Activated CD8-positive, alpha-beta memory T cell treated with anti-CD3 and anti-CD28 coated beads for 1 hour (primary cell): ENCODE measurements around the gene CPNE8.

ENCODE experiments used
- DNase-seq, 2 donors: peaks; one replicate each; pipeline ENCODE4 v3.0.0-alpha.2; 2020; ENCODE audit warnings: low read depth in 1 of 2; ENCODE audit errors: extremely low read depth in 1 of 2

CPNE8 gene

DNA sequence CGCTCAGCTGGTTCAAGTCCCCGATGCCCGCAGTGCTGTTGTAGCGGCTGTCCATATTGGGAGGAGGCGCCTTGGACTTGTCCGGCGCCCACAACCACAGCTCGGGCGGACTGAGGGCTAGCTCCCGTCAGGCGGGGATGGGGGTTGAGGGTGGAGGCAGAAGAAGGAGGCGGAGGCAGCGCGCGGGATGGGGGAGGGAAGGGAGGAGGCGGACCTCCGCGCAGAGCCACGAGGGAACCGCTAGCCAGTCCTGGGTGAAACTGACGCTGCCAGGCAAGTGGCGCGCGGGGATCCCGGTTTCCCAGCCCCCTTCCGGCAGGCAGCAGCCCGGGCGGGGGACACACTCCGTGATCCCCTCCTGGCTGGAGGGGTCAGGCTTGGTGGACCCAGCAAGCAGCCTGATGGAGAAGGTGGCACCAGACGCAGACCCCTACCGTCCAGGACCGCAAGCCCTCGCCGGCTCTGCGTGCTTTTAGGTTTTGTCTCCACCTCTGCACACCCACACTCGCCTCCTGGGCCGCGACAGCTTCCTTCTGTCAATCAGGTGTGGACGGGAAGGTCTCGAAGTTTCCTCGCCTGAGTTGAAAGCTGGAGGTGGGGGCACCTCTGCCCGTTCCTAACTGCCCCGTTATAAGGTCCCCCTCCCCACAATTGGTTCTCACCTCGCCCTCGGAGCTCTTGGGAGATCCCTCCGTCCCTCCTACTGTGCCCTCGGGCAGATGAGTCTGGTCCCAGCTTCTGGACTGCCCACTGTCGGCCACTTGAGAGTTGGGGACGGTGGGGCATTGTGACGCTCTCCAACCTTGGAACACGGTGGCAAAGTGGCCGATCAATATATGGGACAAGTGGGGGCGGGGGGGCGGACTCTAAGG lies at the start of gene CPNE8:
CPNE8 (minus strand) TSS at position 112 of the 872 bp plus-strand sequence; CDS start at position 55, 57 bp downstream.
- peak in 1 of 2 donors; percentile 2 for DNase-seq

DNA sequence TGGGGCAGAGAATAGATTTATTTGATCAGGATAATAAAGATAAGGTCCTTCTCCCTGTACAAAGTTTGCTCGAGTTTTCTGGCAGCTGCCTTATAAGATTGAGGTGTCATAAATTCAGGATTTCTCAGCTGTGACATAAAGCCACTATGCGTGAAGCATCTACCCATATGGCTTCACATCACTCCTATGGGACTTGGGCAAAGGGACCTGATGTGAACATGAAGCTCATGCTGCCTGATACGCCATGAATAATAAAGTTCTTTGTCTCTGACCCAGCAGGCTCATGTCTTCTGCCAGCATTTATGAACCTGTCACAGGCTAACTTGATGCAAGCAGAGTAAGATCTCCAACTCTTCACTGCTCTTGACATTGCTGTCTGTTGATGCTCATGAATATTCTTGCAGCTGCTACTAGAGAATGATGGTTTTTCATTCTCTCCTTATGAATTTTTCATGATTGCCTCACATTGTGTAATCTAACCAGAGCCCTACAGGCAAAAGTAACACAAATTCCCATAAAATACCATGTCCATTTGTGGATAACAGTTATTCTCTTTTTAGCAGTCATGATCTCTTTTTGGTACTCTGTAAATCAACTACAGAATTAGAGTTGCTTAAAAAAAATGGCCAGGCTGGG lies 49.0 kb upstream of the CPNE8 start:
- DNase-seq, result no peak

DNA sequence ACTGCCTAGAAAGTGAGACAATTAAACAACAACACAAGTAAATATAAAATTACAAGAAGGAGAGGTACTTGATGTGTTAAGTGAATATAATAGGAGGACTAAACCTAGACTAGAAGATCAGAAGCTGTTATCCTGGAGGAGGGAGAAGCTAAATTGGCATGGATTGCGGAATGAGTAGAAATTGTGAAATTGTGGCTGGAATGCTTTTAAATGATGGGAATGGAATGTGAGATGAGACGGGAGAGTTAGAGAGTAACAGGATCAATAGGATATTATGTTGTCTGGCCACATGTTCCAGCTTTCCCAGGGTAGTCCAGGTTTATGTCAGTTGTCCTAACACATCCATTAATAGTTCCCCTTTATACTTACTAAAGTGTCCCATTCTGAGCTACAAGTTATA lies 44.0 kb upstream of the CPNE8 start:
- no peak for DNase-seq

GRCh38 chr12:38934686-38935085 lies 29.3 kb upstream of the CPNE8 start:
- DNase-seq, result no peak

- no peak for DNase-seq
These were observed 28.7 kb upstream of the CPNE8 start for GRCh38 chr12:38934078-38934584.

- DNase-seq, result no peak
These were observed 26.9 kb upstream of the CPNE8 start for GRCh38 chr12:38932320-38932719.

DNA sequence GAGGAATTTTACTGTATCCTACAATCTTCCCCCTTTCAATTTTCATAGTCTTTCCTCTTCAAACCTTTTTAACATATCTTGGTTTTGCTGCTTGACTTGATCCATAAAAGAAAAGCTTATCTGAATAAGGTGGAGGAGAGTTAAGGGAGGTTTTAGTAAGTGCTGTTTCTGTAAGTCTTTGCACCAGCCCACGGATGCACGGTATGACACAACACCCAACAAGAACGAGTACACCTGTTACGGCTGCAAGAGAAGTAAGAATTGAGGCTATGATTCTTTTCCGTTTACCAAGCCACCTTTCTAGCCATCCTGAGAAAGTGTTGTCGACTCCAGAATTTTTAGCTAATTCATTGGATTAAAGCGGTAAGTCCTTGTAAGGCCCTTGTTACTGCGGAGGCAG lies 26.1 kb upstream of the CPNE8 start:
- no peak for DNase-seq

GRCh38 chr12:38930990-38931389 lies 25.6 kb upstream of the CPNE8 start:
- no peak for DNase-seq

DNA sequence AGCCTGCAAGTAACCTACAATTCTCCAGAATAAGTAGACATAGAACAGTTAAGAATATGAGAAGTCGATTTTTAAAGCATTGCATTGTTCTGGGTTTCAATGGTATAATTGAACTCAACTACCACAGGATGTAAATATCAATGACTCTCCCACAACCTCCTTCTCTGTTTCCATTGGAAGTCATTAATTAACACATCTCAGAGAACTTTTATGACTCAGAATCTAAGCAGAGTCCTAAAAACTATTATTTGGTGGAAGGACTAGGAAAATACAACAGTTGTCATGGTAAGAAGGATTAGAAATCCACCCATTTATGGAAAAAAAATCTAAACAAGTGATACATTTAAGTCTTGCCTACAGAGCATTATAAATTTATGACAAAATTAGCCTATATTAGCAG lies 21.1 kb upstream of the CPNE8 start:
- no peak for DNase-seq

DNA sequence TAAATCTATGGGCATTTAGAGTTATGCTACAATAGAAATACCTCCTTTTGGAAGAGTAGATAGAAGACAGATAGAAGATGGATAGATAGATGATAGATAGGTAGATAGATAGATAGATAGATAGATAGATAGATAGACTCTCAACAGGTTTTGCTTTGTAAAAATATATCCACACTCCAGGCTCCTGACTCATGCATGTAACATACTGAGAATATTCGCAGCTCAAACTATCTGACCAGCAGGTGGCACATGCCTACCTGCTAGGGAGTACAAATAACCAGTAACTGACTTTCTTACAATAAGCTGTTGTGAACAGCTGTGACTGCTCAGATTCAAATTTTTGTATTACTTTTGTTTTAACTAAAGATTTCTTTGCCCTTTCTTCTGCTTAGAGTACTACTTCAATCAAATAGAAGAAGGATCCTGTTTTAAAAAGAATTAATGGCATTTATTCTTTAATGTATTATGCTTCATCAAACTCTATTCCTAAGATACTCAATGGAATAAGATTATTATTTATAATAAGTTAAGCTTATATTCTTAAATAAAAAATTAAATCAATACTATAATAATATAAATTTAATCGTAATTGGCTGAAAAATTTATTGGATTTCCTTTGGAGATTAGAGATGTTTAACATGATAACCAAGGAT lies 15.8 kb upstream of the CPNE8 start:
- no peak for DNase-seq

DNA sequence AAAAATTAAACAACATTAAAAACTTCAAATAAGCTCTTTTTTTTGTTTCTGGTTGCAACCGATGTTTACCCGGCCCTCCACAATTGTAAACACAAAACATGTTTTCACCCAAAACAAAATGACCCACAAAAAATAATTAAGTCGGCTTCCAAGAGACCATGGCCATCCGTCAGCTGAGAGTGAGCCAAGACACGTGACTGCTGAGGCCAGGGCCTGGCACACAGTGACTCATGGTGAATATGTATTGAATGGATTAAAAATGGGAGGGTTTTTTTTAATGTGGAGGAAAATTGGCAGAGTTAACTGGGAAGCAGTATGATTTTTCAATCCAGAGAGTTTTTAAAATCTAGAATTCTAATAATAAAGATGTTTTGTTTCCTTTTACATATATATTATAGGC lies 13.8 kb upstream of the CPNE8 start:
- DNase-seq, result no peak

DNA sequence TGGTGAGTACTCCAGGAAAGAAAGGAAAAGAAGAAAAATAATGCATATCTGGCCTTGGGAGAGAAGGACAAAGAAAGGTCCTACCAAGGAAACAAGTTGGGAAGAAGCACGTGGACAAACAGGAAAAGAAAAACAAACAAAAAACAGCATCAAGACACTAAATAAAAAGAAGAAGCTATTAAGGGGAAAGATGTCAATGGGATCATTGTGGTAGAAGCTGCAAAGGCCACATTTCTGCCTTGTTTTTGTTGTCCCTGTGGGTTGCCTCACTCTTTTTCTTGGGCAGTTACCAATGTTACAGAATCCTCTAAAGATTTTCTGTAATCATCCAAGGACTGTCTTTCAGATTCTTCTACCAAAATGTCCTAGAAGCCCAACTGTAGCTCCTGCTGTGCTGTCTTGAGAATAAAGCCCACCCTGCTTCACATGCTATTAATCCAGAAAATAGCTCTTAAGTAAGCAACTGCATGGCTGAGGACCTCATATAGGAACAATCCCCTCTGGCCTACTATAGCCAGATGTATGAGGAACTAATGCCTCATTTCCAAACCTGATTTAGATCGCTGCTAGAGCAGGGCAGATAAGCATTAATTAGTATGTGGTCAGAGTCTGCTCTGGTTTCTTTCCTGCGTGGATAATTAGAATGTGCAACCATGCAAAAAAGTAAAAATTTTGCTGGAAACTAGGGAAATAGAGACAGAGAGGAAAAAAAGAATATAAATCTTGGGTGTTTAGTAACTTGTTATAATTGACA lies 10.2 kb upstream of the CPNE8 start:
- DNase-seq, result no peak

GRCh38 chr12:38912116-38912515 lies 6.7 kb upstream of the CPNE8 start:
- DNase-seq, result no peak

GRCh38 chr12:38911611-38912010 lies 6.2 kb upstream of the CPNE8 start:
- no peak for DNase-seq

DNA sequence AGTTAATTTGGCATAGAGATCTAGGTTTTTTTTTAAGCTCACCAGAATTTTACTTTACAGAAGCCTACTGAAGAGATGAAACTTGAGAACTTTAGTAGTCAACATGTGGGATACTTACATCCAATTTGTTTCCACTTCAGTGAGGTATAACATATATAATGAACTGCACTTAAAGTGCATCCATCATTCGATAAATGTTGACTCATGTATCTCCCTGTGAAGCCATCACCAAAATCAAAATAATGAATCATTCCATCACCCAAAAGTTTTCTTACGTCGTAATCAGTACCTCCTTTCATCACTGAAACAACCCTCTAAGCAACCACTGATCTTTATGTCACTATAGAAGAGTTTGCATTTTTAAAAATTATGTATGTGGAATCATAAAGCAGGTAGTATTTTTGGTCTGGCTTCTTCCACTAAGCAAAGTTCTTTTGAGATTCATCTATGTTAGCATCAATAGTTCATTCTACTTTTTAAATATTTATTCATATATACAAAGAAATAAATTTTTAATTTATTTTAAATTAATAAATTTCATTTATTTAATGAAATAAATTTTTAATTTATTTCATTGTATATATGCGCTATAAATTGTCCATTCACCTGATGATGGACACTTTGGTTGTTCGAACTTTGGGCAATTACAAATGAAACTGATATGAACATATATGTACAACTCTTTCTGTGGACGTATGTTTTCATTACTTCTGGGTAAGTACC lies 2.0 kb upstream of the CPNE8 start:
- DNase-seq, result no peak

DNA sequence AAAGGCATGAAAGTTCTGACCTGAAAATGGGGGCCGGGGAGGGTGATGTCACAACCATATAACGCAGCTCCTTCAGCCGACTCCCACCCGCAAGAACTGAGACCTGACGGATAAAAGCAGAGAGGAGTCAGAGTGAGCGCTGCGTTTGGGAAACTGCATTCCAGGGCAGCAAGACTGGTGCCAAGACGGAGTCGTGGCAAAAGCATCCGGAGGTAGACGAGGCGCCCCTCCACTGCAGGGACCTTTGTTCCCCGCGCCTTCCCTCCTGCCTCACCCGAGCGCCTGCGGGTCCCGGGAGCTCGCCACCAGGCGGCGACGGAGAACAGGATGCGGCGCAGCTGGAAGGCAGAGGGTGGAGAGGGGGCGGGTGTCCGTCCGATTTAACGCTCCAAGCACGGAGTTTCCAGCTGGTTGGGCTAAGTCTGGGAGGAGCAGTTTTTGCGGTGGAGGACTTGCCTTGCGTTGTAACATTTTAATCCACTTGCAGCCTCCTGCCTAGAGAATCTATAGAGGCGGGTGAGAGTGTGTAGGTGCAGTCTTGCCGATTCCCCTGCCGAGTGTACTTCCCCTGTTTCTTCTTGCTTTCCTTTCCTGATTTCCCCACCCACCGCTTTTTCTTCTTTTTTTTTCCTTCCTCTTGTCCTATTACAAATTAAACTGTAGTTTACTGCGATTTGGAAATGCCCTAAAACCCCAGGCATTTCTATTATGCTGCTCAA lies 1.2 kb upstream of the CPNE8 start:
- DNase-seq, result peak in 1 of 2 donors; percentile 46

GRCh38 chr12:38904537-38905479 lies 583 bp downstream of the CPNE8 start:
- DNase-seq, result peak in 1 of 2 donors; percentile 11

- DNase-seq, result no peak
These were observed 1.8 kb downstream of the CPNE8 start for GRCh38 chr12:38903596-38903995.
